Measurements from ENCODE around the gene RMDN2.

The RMDN2 gene

GRCh38 chr2:38039121-38039910 is 114.2 kb downstream of the RMDN2 start:
- DNase-seq (ENCODE audit: low read depth in 2 of 2) = peak; percentile 31 to 38

- DNase-seq (ENCODE audit: low read depth in 2 of 2) = no peak
Measured at GRCh38 chr2:38045811-38046210, 120.7 kb downstream of the RMDN2 start.

- no peak for DNase-seq (ENCODE audit: low read depth in 2 of 2)
Measured at GRCh38 chr2:38056216-38056615, 131.1 kb downstream of the RMDN2 start.

- DNase-seq (ENCODE audit: low read depth in 2 of 2) = no peak
Measured at GRCh38 chr2:38057651-38058410, 132.7 kb downstream of the RMDN2 start.

- DNase-seq (ENCODE audit: low read depth in 2 of 2) = no peak
Measured at GRCh38 chr2:38060236-38061018, 135.3 kb downstream of the RMDN2 start.

- DNase-seq (ENCODE audit: low read depth in 2 of 2) = peak; percentile 29 to 30
Measured at GRCh38 chr2:38064801-38065501, 139.9 kb downstream of the RMDN2 start.

- no peak for DNase-seq (ENCODE audit: low read depth in 2 of 2)
Measured at GRCh38 chr2:38065502-38066135, 140.5 kb downstream of the RMDN2 start.

GRCh38 chr2:38066421-38067115 is 141.5 kb downstream of the RMDN2 start:
- DNase-seq (ENCODE audit: low read depth in 2 of 2) = no peak
